ENCODE results near the gene INHA.

INHA gene

GRCh38 chr2:219618733-219619122, 46.6 kb downstream of the INHA start:
- TF ChIP-seq CTCF (IDR thresholded peaks at IDR 0.05; ENCODE audit: low read depth, low read length), result no peak
- no peak for DNase-seq (ENCODE audit: low read depth in 2 of 2)
- H3K4me3 ChIP-seq (replicated peaks in 1 of 2; ENCODE audit: low read depth in 2 of 2, low read length in 2 of 2), result no peak overlapping the region

- DNase-seq (ENCODE audit: low read depth in 2 of 2), result no peak
- TF ChIP-seq CTCF (IDR thresholded peaks at IDR 0.05; ENCODE audit: low read depth, low read length), result no peak
These were observed 47.1 kb downstream of the INHA start for GRCh38 chr2:219619235-219619634.

GRCh38 chr2:219620546-219620945, 48.4 kb downstream of the INHA start:
- H3K4me3 ChIP-seq (replicated peaks in 1 of 2; ENCODE audit: low read depth in 2 of 2, low read length in 2 of 2), result no peak overlapping the region
- TF ChIP-seq CTCF (IDR thresholded peaks at IDR 0.05; ENCODE audit: low read depth, low read length), result no peak
- DNase-seq (ENCODE audit: low read depth in 2 of 2), result no peak

More at GRCh38 chr2:219619235-219619634, 47.1 kb downstream of the INHA start:
- no peak overlapping the region for H3K4me3 ChIP-seq (replicated peaks in 1 of 2; ENCODE audit: low read depth in 2 of 2, low read length in 2 of 2)

- no peak for TF ChIP-seq CTCF (IDR thresholded peaks at IDR 0.05; ENCODE audit: low read depth, low read length)
- H3K4me3 ChIP-seq (replicated peaks in 1 of 2; ENCODE audit: low read depth in 2 of 2, low read length in 2 of 2), result no peak overlapping the region
- no peak for DNase-seq (ENCODE audit: low read depth in 2 of 2)
These were observed 49.8 kb downstream of the INHA start for GRCh38 chr2:219621935-219622334.

GRCh38 chr2:219622472-219622871, 50.4 kb downstream of the INHA start:
- TF ChIP-seq CTCF (IDR thresholded peaks at IDR 0.05; ENCODE audit: low read depth, low read length), result no peak
- peak in 1 of 2 donors; percentile 18 for DNase-seq (ENCODE audit: low read depth in 2 of 2)
- no peak overlapping the region for H3K4me3 ChIP-seq (replicated peaks in 1 of 2; ENCODE audit: low read depth in 2 of 2, low read length in 2 of 2)

- TF ChIP-seq CTCF (IDR thresholded peaks at IDR 0.05; ENCODE audit: low read depth, low read length), result no peak
- no peak for DNase-seq (ENCODE audit: low read depth in 2 of 2)
These were observed 52.5 kb downstream of the INHA start for GRCh38 chr2:219624565-219624964.

GRCh38 chr2:219625179-219625578, 53.1 kb downstream of the INHA start:
- no peak for DNase-seq (ENCODE audit: low read depth in 2 of 2)
- TF ChIP-seq CTCF (IDR thresholded peaks at IDR 0.05; ENCODE audit: low read depth, low read length), result no peak

More at GRCh38 chr2:219624565-219624964, 52.5 kb downstream of the INHA start:
- no peak overlapping the region for H3K4me3 ChIP-seq (replicated peaks in 1 of 2; ENCODE audit: low read depth in 2 of 2, low read length in 2 of 2)

More at GRCh38 chr2:219625179-219625578, 53.1 kb downstream of the INHA start:
- H3K4me3 ChIP-seq (replicated peaks in 1 of 2; ENCODE audit: low read depth in 2 of 2, low read length in 2 of 2), result no peak overlapping the region

Measured in cardiac fibroblast (primary cell).